ENCODE measurements around the gene STARD9.
A peak's percentile ranks its signal among the peaks of the same experiment; 100 is the strongest.

The STARD9 gene

GRCh38 chr15:42705336-42705735 is 129.9 kb downstream of the STARD9 start:
- no peak for TF ChIP-seq CTCF (IDR thresholded peaks at IDR 0.05; ENCODE audit: low read length, missing control alignments)
- H3K4me3 ChIP-seq (replicated peaks; ENCODE audit: low read depth, low read length) = no peak overlapping the region
- DNase-seq (ENCODE audit: low read depth) = no peak

GRCh38 chr15:42707068-42707467 is 131.7 kb downstream of the STARD9 start:
- TF ChIP-seq CTCF (IDR thresholded peaks at IDR 0.05; ENCODE audit: low read length, missing control alignments) = no peak

GRCh38 chr15:42707873-42708544 is 132.6 kb downstream of the STARD9 start:
- H3K4me3 ChIP-seq (replicated peaks; ENCODE audit: low read depth, low read length) = no peak overlapping the region
- DNase-seq (ENCODE audit: low read depth) = no peak
- TF ChIP-seq CTCF (IDR thresholded peaks at IDR 0.05; ENCODE audit: low read length, missing control alignments) = no peak

More at GRCh38 chr15:42707068-42707467, 131.7 kb downstream of the STARD9 start:
- DNase-seq (ENCODE audit: low read depth) = peak; percentile 40
- no peak overlapping the region for H3K4me3 ChIP-seq (replicated peaks; ENCODE audit: low read depth, low read length)

GRCh38 chr15:42710662-42711061 is 135.3 kb downstream of the STARD9 start:
- no peak for TF ChIP-seq CTCF (IDR thresholded peaks at IDR 0.05; ENCODE audit: low read length, missing control alignments)
- DNase-seq (ENCODE audit: low read depth) = no peak
- no peak overlapping the region for H3K4me3 ChIP-seq (replicated peaks; ENCODE audit: low read depth, low read length)

- DNase-seq (ENCODE audit: low read depth) = no peak
- TF ChIP-seq CTCF (IDR thresholded peaks at IDR 0.05; ENCODE audit: low read length, missing control alignments) = no peak
- no peak overlapping the region for H3K4me3 ChIP-seq (replicated peaks; ENCODE audit: low read depth, low read length)
Observed at GRCh38 chr15:42711746-42712145, 136.3 kb downstream of the STARD9 start.

- H3K4me3 ChIP-seq (replicated peaks; ENCODE audit: low read depth, low read length) = no peak overlapping the region
- no peak for TF ChIP-seq CTCF (IDR thresholded peaks at IDR 0.05; ENCODE audit: low read length, missing control alignments)
- DNase-seq (ENCODE audit: low read depth) = no peak
Observed at GRCh38 chr15:42712584-42712983, 137.2 kb downstream of the STARD9 start.

- no peak for DNase-seq (ENCODE audit: low read depth)
- H3K4me3 ChIP-seq (replicated peaks; ENCODE audit: low read depth, low read length) = no peak overlapping the region
- no peak for TF ChIP-seq CTCF (IDR thresholded peaks at IDR 0.05; ENCODE audit: low read length, missing control alignments)
Observed at GRCh38 chr15:42716125-42716524, 140.7 kb downstream of the STARD9 start.

Data from fibroblast of pulmonary artery (primary cell).